HG02642 (cell line): ENCODE data around the gene TACR2.

Experiments
- ATAC-seq: cut with Tn5 transposase; IDR thresholded peaks from one replicate; pipeline ENCODE4 v1.9.1; 2021; ENCODE audit warnings: mild to moderate bottlenecking; ENCODE audit not compliant: unreplicated experiment, poor library complexity

TACR2 gene

DNA sequence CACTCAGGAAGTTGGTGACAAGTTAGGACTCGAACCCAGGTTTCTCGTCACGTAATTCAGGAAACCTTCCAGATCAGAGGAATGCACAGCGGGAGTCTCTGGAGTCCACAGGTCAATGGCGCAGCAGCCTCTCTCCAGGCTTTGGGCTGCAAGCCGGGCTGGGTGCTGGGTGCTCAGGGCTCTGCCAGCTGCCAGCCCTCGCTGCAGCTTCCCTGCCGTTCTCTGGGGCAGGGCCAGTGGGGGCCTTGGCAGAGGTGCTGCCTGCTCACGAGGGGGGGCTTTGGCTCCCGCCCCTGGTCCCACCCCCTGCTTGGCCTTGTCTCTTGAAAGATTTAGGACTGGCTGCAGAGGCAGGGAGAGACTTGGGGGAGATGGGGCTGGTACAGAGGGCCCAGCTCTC lies at the start of gene TACR2:
TSS of gene TACR2 (minus strand) at position 224 of the 400 bp plus-strand sequence. CDS start 595 bp downstream, outside the sequence.
- no peak for ATAC-seq

DNA sequence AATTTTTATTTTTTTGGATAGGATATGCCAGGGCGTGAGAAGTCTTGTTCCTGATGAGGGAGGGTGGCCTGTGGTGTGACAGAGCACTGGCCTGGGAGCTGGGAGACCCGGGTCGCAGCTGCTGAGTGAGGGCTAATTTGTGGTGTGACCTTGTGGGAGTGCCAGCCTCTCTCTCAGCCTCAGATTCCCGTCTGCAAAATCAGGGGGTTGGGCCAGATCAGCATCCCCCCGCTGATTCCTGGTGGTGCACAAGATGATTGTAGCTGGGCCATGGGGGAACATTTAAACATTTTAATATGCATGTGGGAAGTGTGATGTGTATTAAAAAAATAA lies 49.4 kb upstream of the TACR2 start:
- ATAC-seq = no peak

DNA sequence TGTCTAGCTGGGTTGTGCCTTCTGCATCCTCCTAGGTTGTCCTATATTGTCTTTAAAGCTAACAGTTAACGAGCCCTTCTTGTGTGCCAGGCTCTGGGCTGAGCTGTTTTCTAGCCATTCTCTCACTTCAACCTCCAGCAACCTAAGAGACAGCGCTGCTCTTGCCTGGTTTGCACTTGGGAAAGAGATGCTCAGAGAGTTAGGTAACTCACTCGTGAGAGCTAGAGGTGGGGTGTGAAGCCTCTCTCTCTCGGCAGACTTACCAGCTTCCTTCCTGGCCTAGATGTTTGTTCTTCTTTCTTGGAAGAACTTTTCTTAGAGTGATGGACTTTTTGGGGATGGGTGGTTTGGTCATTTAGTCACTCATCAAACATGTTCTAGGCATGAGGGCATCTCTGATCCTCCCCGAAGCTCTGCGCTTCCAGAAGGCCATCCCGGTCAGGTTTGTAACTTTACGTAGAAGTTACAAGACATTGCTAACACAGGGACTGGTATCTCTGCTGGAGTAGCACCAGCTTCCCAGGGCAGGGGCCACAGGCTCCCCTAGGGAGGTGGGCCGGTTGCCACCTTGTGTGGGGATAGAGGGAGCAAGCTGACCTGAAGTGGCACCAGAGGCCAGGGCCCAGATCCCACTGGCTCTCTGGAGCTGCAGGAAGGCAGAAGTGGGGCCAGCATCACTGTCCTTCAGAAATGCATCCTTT lies 48.9 kb upstream of the TACR2 start:
- no peak for ATAC-seq

DNA sequence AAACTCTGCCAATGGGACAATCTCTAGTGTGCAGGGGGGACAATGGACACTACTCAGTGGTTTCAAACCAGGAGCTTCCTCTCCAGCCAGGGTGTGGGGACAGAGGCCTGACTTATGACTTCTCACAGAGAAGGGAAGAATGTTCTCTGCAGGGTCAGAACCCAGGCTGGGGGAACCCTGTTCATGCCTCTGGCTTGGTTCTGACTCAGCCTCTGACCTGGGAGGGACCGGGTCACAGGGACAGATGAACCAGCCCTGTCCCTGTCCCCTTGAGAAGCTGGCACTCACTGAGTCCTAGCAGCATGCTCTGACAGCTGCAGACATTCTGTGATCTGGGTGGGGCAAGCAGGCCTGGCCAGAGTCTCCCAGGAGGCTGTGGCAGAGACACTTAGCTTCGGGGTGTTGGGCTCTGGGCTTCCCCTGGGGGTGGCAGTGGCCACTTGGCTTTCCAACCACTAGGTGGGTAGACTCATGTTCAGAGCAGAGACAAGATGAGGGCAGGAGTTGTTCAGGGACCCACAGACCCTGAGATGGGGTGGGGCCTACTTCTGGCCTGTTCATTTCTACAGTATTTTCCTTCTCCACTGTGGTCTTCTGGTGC lies 48.2 kb upstream of the TACR2 start:
- ATAC-seq = no peak

DNA sequence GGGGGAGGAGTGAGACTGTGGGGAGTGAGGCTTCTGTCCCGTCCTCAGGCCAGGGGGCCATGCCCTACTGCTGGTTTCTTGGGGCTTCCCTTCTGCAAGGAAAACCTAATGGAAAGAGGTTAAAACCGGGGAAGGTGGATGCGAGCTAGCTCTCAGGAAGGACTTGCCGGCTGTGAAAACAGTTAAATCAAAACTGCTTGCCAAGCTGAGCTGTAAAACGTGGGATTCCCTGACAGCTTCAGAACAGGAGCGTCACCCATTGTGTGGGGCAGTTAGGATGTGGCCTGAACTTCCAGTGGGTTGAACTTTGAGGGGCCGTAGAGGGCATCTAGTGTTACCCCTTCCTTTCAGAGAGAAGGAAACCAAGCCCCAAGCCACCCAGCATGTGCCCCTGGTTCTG lies 47.7 kb upstream of the TACR2 start:
- no peak for ATAC-seq

DNA sequence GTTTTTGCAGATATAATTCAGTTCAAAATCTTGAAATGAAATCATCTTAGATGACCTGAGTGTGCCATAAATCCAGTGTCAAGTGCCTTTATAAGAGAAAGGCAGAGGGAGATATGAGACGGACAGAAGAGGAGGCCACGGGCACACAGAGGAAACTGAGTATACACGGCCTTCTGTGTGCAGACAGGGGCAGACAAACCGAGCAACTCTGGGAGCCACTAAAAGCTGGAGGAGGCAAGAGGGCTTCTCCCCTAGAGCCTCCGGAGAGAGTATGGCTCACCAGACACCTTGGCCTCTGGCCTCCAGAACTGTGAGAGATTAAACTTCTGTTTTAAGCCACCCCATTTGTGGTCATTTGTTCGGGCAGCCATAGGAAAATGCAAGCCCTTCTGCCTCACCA lies 47.2 kb upstream of the TACR2 start:
- no peak for ATAC-seq

DNA sequence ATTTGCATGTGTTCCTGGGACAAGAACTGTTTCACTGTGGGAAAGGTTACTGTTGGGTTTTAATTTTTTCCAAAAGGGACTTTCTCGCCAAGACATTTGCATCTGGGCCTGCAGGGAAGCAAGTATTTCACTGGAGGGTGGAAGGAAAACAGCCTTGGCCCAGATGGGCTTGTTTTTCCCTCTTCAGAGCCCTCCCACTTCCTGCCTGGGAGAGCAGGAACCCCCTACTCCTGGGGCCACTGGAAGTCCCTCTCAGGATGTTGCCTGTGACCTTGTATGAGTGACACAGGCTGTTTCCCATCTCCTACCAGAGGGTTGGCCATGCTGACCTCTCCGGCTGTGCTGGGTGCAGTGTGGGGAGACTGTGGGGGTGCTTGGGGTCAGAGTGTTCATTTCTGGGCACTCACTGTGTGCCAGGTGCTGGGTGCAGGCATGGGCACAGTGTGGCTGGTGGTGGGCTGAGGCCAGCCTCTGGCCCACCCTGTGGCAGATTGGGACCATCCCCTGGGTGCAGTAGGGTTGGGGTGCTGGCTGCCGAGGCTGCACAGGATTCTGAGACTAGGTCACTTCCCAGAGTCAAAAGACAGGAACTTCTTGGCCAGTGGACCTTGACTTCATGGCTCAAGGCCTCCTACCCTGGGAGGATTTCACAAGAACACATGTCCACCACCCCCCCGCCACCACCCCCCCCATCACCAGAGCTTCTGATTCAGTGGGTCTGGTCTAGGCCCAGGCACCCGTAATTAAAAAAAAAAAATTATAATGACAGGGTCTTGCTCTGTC lies 44.7 kb upstream of the TACR2 start:
- ATAC-seq = no peak

DNA sequence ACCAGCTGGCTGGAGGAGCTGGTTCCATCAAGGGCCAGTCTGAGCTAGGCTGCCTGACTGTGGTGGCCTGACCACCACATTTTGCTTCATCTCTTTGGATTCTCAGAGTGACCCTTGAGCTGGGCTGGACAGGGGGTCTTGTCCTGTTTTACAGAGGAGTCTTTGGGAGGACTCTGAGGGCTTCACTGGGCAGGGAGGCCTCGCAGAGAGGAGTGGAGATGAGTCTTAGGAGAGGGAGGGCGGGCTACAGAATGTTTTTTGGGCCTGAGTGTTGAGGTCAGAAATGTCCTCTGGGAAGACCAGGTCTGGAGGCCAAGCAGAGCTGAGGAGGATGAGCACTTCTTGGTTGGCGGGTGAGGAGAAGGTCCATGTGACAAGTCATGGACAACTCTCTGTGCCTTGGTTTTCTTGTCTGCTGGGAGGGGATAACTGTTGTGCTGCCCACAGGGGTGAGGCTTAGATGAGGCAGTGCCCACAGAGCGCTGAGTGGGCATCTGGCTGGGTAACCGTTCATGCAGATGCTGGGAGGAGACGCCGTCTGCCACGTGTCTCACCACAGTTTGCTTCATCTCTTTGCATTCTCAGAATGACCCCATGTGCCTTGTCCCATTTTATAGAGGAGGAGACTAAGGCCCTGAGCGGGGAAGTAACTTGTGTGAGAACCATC lies 44.0 kb upstream of the TACR2 start:
- ATAC-seq = no peak

DNA sequence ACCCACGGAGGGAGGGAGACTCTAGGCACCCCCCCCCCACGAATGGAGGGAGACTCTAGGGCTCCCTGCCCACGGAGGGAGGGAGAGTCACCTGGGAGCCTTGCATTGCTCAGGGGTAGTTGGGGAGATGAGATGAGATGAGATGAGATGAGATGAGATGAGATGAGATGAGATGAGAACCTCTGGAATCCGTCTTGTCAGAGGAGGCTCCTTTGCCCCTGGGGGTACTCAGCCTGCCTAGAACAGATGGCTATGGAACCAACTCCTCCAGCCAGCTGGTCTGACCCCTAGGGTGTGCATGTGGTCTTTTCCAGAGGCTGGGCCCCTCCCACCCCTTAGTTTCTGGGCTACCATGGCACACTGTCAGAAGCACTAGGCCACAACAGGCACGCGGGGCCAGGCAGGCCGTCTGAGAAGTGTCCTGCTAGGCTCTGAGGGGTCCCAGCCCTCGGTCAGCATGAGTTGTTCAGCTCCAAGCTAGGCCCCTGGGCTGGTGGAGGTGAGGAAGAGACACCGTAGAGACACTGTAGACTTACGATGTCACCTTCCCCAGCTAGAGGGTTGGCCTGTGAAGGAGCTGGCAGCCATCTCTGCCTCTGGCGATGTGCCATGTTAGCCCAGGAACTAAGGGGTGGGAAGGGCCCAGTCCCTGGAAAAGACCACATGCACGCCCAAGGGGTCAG lies 43.3 kb upstream of the TACR2 start:
- no peak for ATAC-seq

DNA sequence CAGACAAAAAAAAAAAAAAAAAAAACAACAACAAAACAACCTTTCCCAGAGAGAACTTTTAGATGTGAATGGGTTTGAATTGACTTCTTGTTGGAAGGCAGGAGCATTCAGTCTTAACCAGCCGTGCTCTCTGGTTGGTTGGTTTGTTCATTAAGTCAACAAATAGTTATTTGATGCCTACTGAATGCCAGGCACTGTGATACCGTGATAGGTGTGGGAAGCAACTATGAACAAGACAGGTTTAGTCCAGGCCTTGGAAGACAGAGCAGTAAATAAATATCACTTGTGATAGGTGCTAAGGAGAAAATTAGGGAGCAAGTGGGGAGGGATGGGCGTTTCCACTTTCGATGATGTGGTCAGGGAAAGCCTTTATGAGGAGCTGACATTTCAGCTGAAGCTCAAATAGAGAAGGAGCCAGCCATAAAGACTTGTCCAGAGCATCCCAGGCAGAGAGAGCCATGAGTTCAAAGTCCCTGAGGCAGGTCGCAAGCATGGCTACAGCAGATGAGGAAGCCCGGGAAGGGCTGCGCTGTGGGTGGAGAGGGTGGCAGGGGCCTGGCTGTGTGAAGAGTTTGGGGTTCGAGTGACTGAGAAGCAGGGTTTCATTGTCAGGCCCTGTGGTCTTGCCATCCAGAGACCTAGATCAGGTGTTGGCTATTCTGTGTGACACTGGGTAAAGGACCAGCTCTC lies 42.5 kb upstream of the TACR2 start:
- no peak for ATAC-seq

DNA sequence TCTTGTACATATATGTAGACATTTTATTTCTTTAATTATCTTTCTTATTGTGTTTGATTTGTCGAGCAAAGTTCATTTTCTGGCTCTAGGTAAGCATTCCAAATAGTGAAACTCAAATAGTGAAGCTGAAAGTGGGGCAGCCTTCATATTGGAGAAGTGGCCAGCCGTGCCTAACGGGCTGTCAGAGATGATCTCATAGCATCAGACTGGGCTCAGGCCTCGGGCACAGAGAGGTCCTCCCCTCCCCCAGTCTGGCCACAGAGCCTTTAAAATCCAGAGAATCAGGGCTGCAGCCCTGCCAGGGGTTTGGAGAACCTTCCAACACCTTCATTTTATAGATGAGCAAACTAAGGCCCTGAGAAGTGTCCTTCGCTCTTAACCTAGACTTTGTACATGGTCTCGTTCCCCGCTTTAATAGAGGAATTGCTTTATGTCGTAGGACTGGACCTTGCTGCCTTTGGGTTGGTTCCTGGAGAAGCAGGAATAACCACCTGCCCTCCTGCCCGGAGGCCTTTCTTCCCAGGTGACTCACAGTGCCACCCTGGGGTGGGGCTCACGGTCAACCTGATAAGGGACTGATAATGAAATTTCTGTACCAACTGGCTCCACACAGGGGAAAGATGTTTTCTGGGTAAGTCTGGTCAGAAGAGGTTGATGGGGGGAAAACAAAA lies 41.8 kb upstream of the TACR2 start:
- ATAC-seq = no peak

DNA sequence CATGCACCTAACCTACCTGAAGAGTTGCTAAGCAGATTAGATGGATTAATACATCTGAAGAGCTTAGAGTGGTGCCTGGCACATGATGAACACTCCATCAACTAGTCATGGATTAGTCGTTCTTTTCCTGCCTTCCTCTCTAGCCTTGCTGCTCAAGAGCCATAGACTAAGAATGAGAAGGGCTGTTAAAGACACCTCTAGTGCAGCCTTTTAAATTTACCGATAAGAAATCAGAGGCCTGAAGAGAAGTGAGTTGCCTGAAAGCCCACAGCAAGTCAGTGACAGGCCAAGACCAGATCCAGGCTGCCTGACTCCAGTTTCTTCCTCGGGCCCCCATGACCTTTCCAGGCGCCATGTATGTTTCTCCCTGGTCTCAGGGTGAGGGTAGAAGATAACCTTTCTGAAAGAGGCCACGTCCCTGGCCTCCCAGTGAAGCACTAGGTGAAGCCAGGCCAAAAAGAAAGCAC lies 41.1 kb upstream of the TACR2 start:
- no peak for ATAC-seq

DNA sequence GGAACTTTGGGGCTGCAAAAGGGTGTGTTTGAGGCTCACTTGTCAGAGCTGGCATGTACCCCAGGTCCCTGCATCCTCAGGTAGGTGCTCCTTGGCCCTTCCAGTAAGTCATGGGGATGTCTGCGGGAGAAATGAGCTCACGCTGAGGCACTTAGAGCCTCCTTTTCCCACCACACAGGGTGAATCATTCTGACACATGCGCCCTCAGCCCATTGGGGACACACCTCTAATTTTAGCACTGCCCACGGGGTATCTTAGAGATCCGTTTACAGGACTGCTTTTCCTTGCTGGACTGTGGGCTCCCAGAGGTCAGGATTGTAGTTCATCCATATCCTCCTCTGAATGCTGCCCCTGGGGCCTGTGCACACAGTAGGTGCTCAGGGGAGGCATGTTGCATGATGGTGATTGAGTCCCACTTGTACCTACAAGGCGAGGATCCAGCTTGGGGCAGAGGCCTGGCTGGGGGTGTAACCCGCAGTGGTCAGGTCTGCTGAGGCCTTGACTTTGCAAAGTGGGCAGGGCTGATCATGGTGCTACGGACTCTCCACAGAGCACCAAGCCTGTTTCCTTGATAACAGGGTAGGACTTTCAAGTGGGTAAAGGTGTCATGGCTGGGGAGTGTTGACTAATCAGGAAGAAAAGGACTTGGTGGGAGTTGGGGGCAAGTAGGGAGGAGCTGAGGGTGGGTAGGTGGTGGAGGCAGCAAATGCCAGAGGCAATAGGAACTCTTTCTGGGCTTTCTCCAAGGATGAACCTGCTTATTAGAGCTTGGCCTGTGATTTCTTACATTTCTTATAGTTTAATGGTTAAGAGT lies 40.4 kb upstream of the TACR2 start:
- ATAC-seq = no peak

DNA sequence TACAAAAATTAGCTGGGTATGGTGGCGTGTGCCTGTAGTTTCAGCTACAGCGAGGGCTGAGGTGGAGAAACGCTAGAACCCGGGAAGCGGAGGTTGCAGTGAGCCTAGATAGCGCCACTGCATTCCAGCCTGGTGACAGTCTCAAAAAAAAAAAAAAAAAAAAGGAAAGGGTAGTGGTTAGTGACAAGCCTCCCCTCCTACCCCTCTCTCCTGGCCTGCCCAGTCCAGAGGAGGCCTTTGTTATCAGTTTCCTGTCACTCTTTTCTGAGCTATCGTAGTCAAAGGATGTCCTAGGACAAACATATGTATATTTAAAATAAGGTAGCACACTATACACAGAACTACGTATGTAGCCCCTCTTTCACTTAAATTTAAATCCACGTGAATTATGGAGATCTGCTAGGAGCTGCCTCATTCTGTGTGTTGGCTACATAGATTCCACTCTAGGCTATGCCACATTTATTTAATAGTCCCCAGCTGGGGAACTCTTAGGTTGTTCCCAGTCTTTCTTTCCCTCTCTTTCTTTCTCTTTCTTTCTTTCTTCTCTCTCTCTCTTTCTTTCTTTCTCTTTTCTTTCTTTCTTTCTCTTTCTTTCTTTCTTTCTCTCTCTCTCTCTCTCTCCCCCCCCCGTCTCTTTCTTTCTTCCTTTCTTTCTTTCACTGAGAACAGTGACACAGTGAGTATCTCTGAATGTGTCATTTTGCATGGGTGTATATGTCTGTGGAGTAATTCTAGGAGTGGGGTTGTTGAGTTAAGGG lies 38.5 kb upstream of the TACR2 start:
- no peak for ATAC-seq

DNA sequence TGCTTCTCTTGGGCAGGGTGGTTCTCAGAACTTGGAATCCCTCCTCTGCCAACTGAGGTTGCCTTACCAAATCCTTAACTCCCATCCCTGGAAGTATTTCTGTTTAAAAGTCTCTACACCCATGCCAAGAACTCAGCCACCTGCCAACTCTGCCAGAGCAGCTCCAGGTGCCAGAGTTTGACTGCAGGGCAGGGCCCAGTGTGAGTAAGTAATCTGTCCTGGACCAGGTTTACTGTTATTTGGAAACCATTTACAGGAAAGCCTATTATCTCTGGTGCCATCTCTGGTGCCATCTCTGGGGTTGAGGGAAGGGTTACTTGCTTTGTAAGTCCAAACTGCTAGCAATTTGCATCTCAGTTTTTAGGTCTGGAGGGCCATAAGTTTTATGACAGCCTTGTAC lies 37.1 kb upstream of the TACR2 start:
- no peak for ATAC-seq

DNA sequence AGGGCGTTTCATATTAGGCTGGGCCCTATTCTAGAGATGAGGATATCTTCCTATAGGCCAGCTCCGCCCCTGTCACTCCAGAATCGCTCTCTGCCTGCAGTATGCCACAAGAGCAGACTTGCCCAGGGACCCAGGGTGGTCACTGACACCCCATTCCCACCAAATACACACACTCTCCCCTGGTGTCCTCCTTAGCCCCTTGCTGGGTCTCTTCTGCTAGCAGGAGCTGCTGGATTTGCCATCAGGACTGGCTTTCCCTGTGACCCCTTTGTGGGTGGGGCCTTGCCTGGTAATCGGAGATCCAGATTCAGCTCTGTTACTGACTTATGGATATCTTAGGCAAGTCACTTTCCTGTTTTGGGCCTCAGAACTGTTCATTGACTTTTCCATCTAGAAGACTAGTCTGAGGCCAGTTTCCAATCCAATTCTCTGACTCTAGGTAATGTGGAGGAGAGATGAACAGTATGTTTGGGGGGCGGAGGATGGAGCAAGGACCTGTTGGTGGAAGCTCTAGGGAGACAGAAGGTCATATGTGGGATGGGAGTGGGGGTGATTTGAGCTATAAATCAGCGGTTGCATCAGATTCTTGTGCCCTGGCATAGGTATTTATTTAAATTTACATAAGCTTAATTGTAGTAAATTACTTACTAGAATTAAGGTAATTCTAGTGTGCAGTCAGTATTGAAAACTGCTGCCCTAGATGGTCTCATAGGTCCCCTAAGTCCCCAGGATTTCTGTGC lies 36.1 kb upstream of the TACR2 start:
- ATAC-seq = no peak

DNA sequence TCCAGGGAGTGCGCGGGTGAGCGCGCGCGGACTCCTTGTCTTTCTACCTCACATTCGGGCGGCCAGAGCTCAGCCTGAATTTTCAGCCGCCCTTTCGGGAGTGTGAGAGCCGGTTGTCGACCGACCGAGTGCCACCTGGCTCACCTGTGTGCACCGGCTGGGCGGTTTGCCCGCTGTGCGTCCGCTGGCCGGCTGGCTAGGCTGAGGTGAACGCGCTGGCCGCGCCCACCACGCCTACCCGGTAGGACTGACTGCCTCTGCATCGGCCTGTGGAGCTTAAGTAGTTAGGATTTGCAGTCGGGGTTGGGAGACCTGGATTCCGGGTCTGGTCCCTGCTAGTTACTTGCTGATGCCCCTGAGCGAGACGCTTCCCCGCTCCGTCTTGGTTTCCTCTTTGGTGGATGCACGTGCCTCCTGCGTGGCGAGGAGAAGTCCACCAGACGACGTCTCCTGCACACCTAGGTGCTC lies 35.1 kb upstream of the TACR2 start:
- ATAC-seq = no peak
